PC-9 (cell line): ENCODE data around the gene MTG2. TPM values are rescaled to one million over a fixed set of nuclear protein-coding genes. Genes with fewer than 3 reads are reported as not detected.

Source experiments
- BruUV-seq: library from RNA; stranded (reverse); fragments of 400-500 nt; replicated peaks from 2 replicates; lab custom pipeline; 2021; lab: Mats Ljungman, UMichigan
- CTCF ChIA-PET: fragments of 300-600 bp; sonication (Branson Sonifier 250); formaldehyde crosslinking; loops from one replicate; lab custom pipeline; 2022; ENCODE audit warnings: antibody characterized with exemption; lab: Charles Lee
- POLR2A ChIA-PET: fragments of 300-600 bp; sonication (Branson Sonifier 250); formaldehyde crosslinking; loops from one replicate; lab custom pipeline; 2022; ENCODE audit warnings: antibody characterized with exemption; ENCODE audit not compliant: unreplicated experiment; lab: Charles Lee
- DNase-seq, 2 experiments: peaks; one replicate each; pipeline versions ENCODE4 v3.0.0 to v3.0.0-alpha.2; 2015 to 2022; ENCODE audit warnings: mixed read lengths in 1 of 2
- H2AFZ ChIP-seq: fragments of 200-600 bp; sonication (generic); 2 replicates; pipeline ENCODE4 v1.8.1; 2017; ENCODE audit warnings: antibody characterized with exemption
- H3F3A ChIP-seq: fragments of 200-600 bp; sonication (generic); 2 replicates; pipeline ENCODE4 v1.8.1; 2017; ENCODE audit warnings: antibody characterized with exemption, mild to moderate bottlenecking, low read depth; ENCODE audit not compliant: insufficient read depth
- H3K27ac ChIP-seq: fragments of 200-600 bp; sonication (generic); 2 replicates; pipeline ENCODE4 v1.6.1; 2016; ENCODE audit warnings: mixed run types
- H3K27me3 ChIP-seq: fragments of 200-600 bp; sonication (generic); 2 replicates; pipeline ENCODE4 v1.6.1; 2016; ENCODE audit warnings: low read depth, mixed run types; ENCODE audit not compliant: insufficient read depth
- H3K36me3 ChIP-seq: fragments of 200-600 bp; sonication (generic); 2 replicates; pipeline ENCODE4 v1.6.1; 2016; ENCODE audit warnings: low read depth, mixed run types
- H3K4me1 ChIP-seq: fragments of 200-600 bp; sonication (generic); replicated peaks from 2 replicates; pipeline ENCODE4 v1.6.1; 2016; ENCODE audit warnings: mixed run types; ENCODE audit not compliant: insufficient read depth
- H3K4me2 ChIP-seq: fragments of 200-600 bp; sonication (generic); 2 replicates; pipeline ENCODE4 v1.6.1; 2017; ENCODE audit warnings: mixed run types
- H3K4me3 ChIP-seq: fragments of 200-600 bp; sonication (generic); 2 replicates; pipeline ENCODE4 v1.6.1; 2016; ENCODE audit warnings: mixed run types
- H3K79me2 ChIP-seq: fragments of 200-600 bp; sonication (generic); 2 replicates; pipeline ENCODE4 v1.6.1; 2017; ENCODE audit warnings: low read depth, mixed run types
- H3K9me2 ChIP-seq: fragments of 200-600 bp; sonication (generic); 2 replicates; pipeline ENCODE4 v1.8.1; 2017; ENCODE audit warnings: mild to moderate bottlenecking; ENCODE audit not compliant: insufficient read depth
- H3K9me3 ChIP-seq: fragments of 200-600 bp; sonication (generic); 2 replicates; pipeline ENCODE4 v1.8.1; 2016; ENCODE audit warnings: low read depth; ENCODE audit not compliant: insufficient read depth
- H4K20me1 ChIP-seq: fragments of 200-600 bp; sonication (generic); 2 replicates; pipeline ENCODE4 v1.8.1; 2017; ENCODE audit not compliant: insufficient read depth
- EZH2 ChIP-seq: fragments of 200-600 bp; sonication (generic); IDR thresholded peaks from 2 replicates; pipeline ENCODE4 v1.8.0; 2017; ENCODE audit warnings: antibody characterized with exemption, low read depth
- intact Hi-C: fragments of 100-400 bp; cut with micrococcal nuclease; formaldehyde crosslinking; loops from one replicate; pipeline ENCODE4 v1.10.0; 2022; ENCODE audit not compliant: unreplicated experiment
- total RNA-seq: library from RNA; stranded (reverse); gene quantifications from 2 replicates; pipeline ENCODE4 v1.2.3, GENCODE V29; 2021
- TF ChIP-seq, protein P1 (sequence below): fragments of 200-600 bp; sonication (generic); conservative IDR thresholded peaks from 2 replicates; pipeline ENCODE4 v1.6.1; 2017; ENCODE audit warnings: mixed run types, antibody characterized with exemption, mild to moderate bottlenecking, moderate library complexity

MTG2 gene
- total RNA-seq, 1 experiment from 2014 or later = 58.1 TPM

GRCh38 chr20:62230696-62231095 lies 47.9 kb downstream of the MTG2 start:
- no peaks in the 10 kb centered on the region for H4K20me1 ChIP-seq
- H3K79me2 ChIP-seq = no peaks in the 10 kb centered on the region
- TF ChIP-seq, protein P1, sequence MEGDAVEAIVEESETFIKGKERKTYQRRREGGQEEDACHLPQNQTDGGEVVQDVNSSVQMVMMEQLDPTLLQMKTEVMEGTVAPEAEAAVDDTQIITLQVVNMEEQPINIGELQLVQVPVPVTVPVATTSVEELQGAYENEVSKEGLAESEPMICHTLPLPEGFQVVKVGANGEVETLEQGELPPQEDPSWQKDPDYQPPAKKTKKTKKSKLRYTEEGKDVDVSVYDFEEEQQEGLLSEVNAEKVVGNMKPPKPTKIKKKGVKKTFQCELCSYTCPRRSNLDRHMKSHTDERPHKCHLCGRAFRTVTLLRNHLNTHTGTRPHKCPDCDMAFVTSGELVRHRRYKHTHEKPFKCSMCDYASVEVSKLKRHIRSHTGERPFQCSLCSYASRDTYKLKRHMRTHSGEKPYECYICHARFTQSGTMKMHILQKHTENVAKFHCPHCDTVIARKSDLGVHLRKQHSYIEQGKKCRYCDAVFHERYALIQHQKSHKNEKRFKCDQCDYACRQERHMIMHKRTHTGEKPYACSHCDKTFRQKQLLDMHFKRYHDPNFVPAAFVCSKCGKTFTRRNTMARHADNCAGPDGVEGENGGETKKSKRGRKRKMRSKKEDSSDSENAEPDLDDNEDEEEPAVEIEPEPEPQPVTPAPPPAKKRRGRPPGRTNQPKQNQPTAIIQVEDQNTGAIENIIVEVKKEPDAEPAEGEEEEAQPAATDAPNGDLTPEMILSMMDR = no peak
- TF ChIP-seq EZH2 = no peak
- ChIA-PET CTCF (no interaction called here), POLR2A (no interaction called here)
- peaks cover 14% of the 10 kb centered on the region; the same call in 1 of the 2 replicates for H3F3A ChIP-seq
- H3K4me1 ChIP-seq = peaks cover 21% of the 10 kb centered on the region
- no peaks in the 10 kb centered on the region for H3K36me3 ChIP-seq
- H3K27me3 ChIP-seq = peaks cover 17% of the 10 kb centered on the region
- no peak overlapping the region for H2AFZ ChIP-seq
- intact Hi-C loops = no loop called here
- H3K27ac ChIP-seq = no peak overlapping the region
- no peak overlapping the region for H3K4me3 ChIP-seq
- BruUV-seq = no TSS peak
- H3K4me2 ChIP-seq = no peak overlapping the region
- no peak for DNase-seq
- no peaks in the 10 kb centered on the region for H3K9me3 ChIP-seq
- no peaks in the 10 kb centered on the region for H3K9me2 ChIP-seq

GRCh38 chr20:62231292-62231691 lies 48.5 kb downstream of the MTG2 start:
- peaks cover 11% of the 10 kb centered on the region for H3K27me3 ChIP-seq
- no TSS peak for BruUV-seq
- POLR2A ChIA-PET = no interaction called here

DNA sequence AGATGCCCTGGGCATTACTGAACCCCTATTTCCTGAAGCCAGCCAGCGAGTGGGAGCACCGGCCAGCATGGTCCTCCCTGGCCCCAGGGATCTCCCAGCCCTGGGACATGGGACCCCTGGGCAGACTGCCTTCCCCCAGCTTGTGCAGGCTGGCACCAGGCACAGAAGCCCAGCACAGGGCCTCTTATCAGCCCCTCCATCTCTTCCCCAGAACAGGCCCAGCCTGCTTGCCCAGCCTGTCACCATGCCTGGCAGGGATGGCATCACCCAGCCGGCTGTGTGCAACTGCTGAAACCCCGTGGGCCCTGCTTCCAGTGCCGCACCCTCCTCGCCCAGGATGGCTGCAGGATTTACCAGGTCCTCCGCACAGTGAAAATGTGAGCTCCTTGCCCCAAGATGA lies 49.4 kb downstream of the MTG2 start:
- peaks cover 14% of the 10 kb centered on the region; the same call in 1 of the 2 replicates for H3F3A ChIP-seq
- TF ChIP-seq, protein P1 = no peak
- TF ChIP-seq EZH2 = no peak

More at GRCh38 chr20:62231292-62231691, 48.5 kb downstream of the MTG2 start:
- TF ChIP-seq, protein P1 = no peak
- TF ChIP-seq EZH2 = no peak
- Histone ChIP-seq H4K20me1 (no peaks in the 10 kb centered on the region), H3K4me1 (peaks cover 21% of the 10 kb centered on the region), H3K36me3 (no peaks in the 10 kb centered on the region), H3K9me3 (no peaks in the 10 kb centered on the region), H3K9me2 (no peaks in the 10 kb centered on the region), H3K79me2 (no peaks in the 10 kb centered on the region), H3K4me2 (no peak overlapping the region), H2AFZ (no peak overlapping the region), H3K4me3 (no peak overlapping the region), H3F3A (peaks cover 14% of the 10 kb centered on the region; the same call in 1 of the 2 replicates), H3K27ac (no peak overlapping the region)
- intact Hi-C loops = no loop called here
- CTCF ChIA-PET = no interaction called here
- DNase-seq = no peak

More for the DNA sequence above, 49.4 kb downstream of the MTG2 start:
- intact Hi-C loops = no loop called here
- ChIA-PET CTCF (interaction anchor here (0.6 kb wide), 2 partner anchors 33 to 44 kb away, joined by 4 to 13 read pairs; no protein-coding TSS in a partner anchor), POLR2A (no interaction called here)
- peak; percentile 89 to 91 for DNase-seq
- H3K9me2 ChIP-seq = no peaks in the 10 kb centered on the region
- no peaks in the 10 kb centered on the region for H3K36me3 ChIP-seq
- H2AFZ ChIP-seq = no peak overlapping the region
- no peaks in the 10 kb centered on the region for H3K79me2 ChIP-seq
- H3K27ac ChIP-seq = 0 out of 2 replicates have a peak overlapping the region, but pooled peaks have one; percentile 2
- no TSS peak for BruUV-seq
- H4K20me1 ChIP-seq = no peaks in the 10 kb centered on the region
- H3K4me2 ChIP-seq = peak overlapping the region; percentile 57
- no peak overlapping the region for H3K4me3 ChIP-seq
- peaks cover 2% of the 10 kb centered on the region; the same call in 1 of the 2 replicates for H3K27me3 ChIP-seq
- peaks cover 22% of the 10 kb centered on the region for H3K4me1 ChIP-seq
- no peaks in the 10 kb centered on the region for H3K9me3 ChIP-seq
